HG03064 (cell line): Measurements from ENCODE around the gene SHROOM3.
"Not testable (repeated sequence)": the region's sequence is repeated elsewhere in the genome, so short reads cannot be mapped to it uniquely, and the experiment has no call there.

ENCODE experiments used
- ATAC-seq: cut with Tn5 transposase; IDR thresholded peaks from one replicate; pipeline ENCODE4 v1.9.1; 2021; ENCODE audit warnings: low read depth; ENCODE audit not compliant: unreplicated experiment

Gene SHROOM3

DNA sequence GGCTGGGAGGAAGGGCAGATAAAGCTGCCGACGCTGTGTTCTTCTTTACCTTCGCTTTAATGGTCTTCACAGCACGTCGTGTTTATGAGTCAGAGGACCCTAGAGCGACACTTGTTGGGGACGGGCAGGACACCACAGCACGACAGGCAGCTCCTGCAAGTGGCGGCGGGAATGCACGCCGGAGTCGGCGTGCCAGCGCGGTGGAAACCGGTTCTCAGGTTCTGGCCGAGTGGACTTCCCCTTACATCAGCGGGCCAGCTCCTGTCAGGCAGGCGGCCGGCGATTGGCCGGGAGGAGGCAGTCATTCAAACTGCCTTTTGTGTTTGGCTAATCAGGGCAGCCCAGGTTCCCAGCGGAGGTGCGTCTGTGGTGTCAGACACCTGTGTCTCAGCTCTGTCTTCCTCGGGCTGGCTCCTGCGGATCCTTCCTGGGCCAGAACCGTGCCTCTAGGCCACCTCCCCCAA is 150.9 kb downstream of the SHROOM3 start:
- ATAC-seq, result no peak

- ATAC-seq, result no peak
Observed at GRCh38 chr4:76588274-76588673, 153.2 kb downstream of the SHROOM3 start.

DNA sequence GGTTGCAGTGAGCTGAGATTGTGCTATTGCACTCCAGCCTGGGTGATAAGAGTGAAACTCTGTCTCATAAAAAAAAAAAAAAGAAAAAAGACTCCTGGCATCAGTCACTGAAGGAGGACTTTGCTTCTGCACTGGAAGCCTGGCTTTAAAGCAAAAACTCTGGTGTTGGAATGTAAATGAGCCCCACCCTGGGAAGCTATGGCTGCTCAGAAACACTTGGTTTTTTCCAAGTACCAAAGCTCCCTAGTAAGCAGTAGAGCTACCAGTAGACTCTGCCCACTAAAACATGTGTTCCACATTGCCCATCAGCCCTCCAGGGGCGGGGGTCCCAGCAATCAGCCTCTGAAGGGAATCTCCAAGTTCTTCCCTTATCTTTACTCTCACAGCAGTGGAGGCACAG is 154.4 kb downstream of the SHROOM3 start:
- no peak for ATAC-seq

- ATAC-seq, result no peak
Observed at GRCh38 chr4:76589872-76590797, 155.1 kb downstream of the SHROOM3 start.

- no peak for ATAC-seq
Observed at GRCh38 chr4:76590798-76591281, 155.8 kb downstream of the SHROOM3 start.

GRCh38 chr4:76591992-76592391 is 157.0 kb downstream of the SHROOM3 start:
- no peak for ATAC-seq

- no peak for ATAC-seq
Observed at GRCh38 chr4:76592460-76592859, 157.4 kb downstream of the SHROOM3 start.

- ATAC-seq, result no peak
Observed at GRCh38 chr4:76594173-76594572, 159.1 kb downstream of the SHROOM3 start.

DNA sequence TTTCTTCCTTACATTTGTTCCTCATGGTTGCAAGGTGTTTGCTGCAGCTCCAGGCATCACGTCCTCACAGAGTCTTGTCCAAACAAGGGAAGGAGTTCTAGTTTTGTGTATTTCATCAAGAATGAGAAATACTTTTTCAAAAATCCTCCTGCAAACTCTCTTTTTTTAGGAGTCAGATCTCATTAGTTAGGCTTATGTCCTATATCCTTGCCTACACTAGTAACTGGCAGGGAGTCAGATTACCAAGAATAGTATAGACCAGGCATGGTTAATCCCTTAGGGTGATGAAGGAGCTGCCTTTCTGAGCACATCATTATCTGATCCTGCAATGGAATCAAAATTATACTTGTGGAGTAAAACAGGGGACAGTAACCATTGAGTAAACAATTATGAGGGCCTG is 160.4 kb downstream of the SHROOM3 start:
- ATAC-seq, result no peak

GRCh38 chr4:76596713-76597112 is 161.7 kb downstream of the SHROOM3 start:
- no peak for ATAC-seq

- ATAC-seq, result no peak
Observed at GRCh38 chr4:76597423-76597979, 162.5 kb downstream of the SHROOM3 start.

DNA sequence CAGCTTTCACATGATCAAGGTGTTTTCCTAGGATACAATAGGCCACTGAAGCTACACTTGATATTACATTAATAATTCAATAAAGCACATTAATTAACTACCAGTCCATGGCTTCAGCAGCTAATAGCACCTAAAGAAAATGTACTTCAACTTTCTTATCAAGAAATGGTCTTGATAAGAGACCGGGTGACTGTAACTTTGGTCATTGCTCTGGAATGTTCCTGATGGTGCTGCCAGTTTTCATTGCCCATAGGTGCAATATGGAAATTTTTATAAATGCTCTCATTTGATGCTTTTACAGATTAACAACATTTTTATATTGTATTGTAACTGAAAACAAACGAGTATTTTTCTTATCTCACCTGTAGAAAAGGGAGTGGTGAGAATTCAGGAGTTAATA is 165.4 kb downstream of the SHROOM3 start:
- ATAC-seq, result no peak

- no peak for ATAC-seq
Observed at GRCh38 chr4:76601791-76602190, 166.8 kb downstream of the SHROOM3 start.

- no peak for ATAC-seq
Observed at GRCh38 chr4:76605099-76605563, 170.1 kb downstream of the SHROOM3 start.

GRCh38 chr4:76606645-76607265 is 171.7 kb downstream of the SHROOM3 start:
- no peak for ATAC-seq

- peak; percentile 96 for ATAC-seq
Observed at GRCh38 chr4:76607266-76607799, 172.3 kb downstream of the SHROOM3 start.

DNA sequence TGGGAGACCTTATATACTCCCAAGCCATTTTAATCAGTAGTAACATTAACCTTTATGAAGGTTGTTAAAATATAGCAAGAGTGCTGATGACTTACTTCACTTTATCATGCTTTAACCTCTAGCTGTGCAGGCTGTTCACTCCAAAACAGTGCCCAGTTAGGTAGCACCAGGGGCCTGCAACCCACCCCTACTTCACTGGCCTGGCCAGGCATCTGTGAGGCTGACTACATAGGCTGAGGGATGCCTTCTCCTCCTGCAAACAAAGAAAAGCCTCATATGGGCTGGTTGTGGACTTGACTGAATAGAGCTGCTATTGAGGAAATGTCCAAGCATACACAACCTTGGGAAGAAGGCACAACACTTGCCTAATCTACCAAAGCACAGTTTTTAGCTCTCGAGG is 172.8 kb downstream of the SHROOM3 start:
- ATAC-seq, result no peak

GRCh38 chr4:76608549-76608948 is 173.5 kb downstream of the SHROOM3 start:
- not testable (repeated sequence) for ATAC-seq

GRCh38 chr4:76610751-76611547 is 175.9 kb downstream of the SHROOM3 start:
- ATAC-seq, result no peak

DNA sequence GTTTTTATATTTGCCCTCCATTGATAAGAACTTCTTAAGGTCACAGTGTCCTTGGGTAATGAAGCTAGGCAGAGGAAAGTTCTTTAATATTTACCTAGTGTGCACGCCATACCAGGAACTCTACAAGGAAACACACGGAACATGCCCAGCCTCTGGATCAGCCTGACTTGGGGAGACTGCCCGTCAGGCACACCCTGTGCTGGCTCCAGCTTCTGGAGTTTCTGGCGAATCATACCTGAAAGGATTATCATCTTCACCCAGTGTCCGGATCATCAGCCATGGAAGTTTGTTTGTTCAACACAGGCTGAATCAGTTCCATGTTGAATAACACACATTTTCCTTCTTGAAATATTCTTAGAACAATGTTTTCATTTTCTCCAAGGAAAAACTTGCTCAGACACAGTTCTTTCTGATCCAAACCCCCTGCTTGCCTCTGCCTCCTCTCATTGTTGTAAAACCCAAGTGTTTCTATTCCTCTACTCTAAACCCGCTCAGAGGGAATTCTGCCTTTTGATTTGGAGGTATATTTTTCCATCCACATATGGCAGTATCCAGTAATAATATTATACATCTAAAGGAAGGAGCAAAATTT is 176.7 kb downstream of the SHROOM3 start:
- no peak for ATAC-seq
